HepG2 (cell line): Measurements from ENCODE around the gene PKN2. TPM values are rescaled to one million over a fixed set of nuclear protein-coding genes. Genes with fewer than 3 reads are reported as not detected.

Experiments
- SALL1 ChIP-seq: sonication (generic); formaldehyde crosslinking; IDR thresholded peaks from 2 replicates; pipeline ENCODE4 v1.8.0; 2022; ENCODE audit warnings: mild to moderate bottlenecking, missing genetic modification reagents
- SAP130 ChIP-seq: IDR thresholded peaks from 2 replicates; pipeline ENCODE4 v1.6.1; 2016; ENCODE audit warnings: low read depth
- SOX6 ChIP-seq, 2 experiments: fragments of 450-650 bp in 1 of 2; sonication (generic) in 1 of 2; formaldehyde crosslinking in 1 of 2; IDR thresholded peaks; 2 replicates each; pipeline versions ENCODE4 v1.4.0 to v1.6.1; 2017 to 2020; ENCODE audit warnings: antibody characterized with exemption in 1 of 2, mild to moderate bottlenecking in 1 of 2, missing genetic modification reagents in 1 of 2
- WIZ ChIP-seq: sonication (generic); formaldehyde crosslinking; IDR thresholded peaks from 2 replicates; pipeline ENCODE4 v1.5.1; 2020; ENCODE audit warnings: mild to moderate bottlenecking, missing genetic modification reagents
- ZNF598 ChIP-seq: sonication (generic); formaldehyde crosslinking; IDR thresholded peaks from 2 replicates; pipeline ENCODE4 v1.5.1; 2020; ENCODE audit warnings: mild to moderate bottlenecking, missing genetic modification reagents, borderline replicate concordance
- polyA plus RNA-seq, 8 experiments: library from polyadenylated mRNA; depleted of rRNA in 3 of 8; stranded (reverse) in 7 of 8; unstranded in 1 of 8; fragments of >200 nt; fragmentation: Illumina TruSeq in 4 of 8; extraction: Trizol in 4 of 8; gene quantifications; 2 replicates each; pipeline versions ENCODE4 v1.2.1 to v1.2.3, GENCODE V29; 2011 to 2016; ENCODE audit warnings: low read depth in 4 of 8, missing spikeins in 1 of 8, mixed read lengths in 1 of 8; ENCODE audit not compliant: insufficient read depth in 1 of 8
- total RNA-seq, 5 experiments: library from RNA; depleted of rRNA; stranded (reverse); fragments of >200 nt; fragmentation: Illumina TruSeq; extraction: Trizol; gene quantifications; 2 replicates each; pipeline ENCODE4 v1.2.3, GENCODE V29; 2016; ENCODE audit warnings: low read depth in 1 of 5
- TF ChIP-seq, protein P1 (sequence below), 2 experiments: sonication (generic) in 1 of 2; formaldehyde crosslinking in 1 of 2; IDR thresholded peaks; 2 replicates each; pipeline versions ENCODE4 v1.4.0 to v1.6.1; 2016 to 2020; ENCODE audit warnings: borderline replicate concordance in 1 of 2, low read depth in 1 of 2, mild to moderate bottlenecking in 1 of 2, missing genetic modification reagents in 1 of 2
- TF ChIP-seq, protein P2 (sequence below): sonication (generic); formaldehyde crosslinking; IDR thresholded peaks from 2 replicates; pipeline ENCODE4 v1.8.0; 2022; ENCODE audit warnings: missing genetic modification reagents, mild to moderate bottlenecking, moderate library complexity, borderline replicate concordance
- TF ChIP-seq, protein P3 (sequence below): sonication (generic); formaldehyde crosslinking; IDR thresholded peaks from 2 replicates; pipeline ENCODE4 v1.8.0; 2022; ENCODE audit warnings: missing genetic modification reagents, mild to moderate bottlenecking, inconsistent platforms, borderline replicate concordance
- TF ChIP-seq, protein P4 (sequence below): sonication (generic); formaldehyde crosslinking; IDR thresholded peaks from 2 replicates; pipeline ENCODE4 v1.4.0; 2020; ENCODE audit warnings: missing genetic modification reagents, borderline replicate concordance
- TF ChIP-seq, protein P5 (sequence below): sonication (generic); formaldehyde crosslinking; IDR thresholded peaks from 2 replicates; pipeline ENCODE4 v1.4.0; 2020; ENCODE audit warnings: mild to moderate bottlenecking, missing genetic modification reagents
- TF ChIP-seq, protein P6 (sequence below): sonication (generic); formaldehyde crosslinking; IDR thresholded peaks from 2 replicates; pipeline ENCODE4 v1.4.0; 2020; ENCODE audit warnings: mild to moderate bottlenecking, missing genetic modification reagents

Gene PKN2
- total and polyA plus RNA-seq, 2 of the 13 experiments (the other 11 are each of a cell fraction or from before 2014, with no cell fraction given) = 17.0 to 29.4 TPM

DNA sequence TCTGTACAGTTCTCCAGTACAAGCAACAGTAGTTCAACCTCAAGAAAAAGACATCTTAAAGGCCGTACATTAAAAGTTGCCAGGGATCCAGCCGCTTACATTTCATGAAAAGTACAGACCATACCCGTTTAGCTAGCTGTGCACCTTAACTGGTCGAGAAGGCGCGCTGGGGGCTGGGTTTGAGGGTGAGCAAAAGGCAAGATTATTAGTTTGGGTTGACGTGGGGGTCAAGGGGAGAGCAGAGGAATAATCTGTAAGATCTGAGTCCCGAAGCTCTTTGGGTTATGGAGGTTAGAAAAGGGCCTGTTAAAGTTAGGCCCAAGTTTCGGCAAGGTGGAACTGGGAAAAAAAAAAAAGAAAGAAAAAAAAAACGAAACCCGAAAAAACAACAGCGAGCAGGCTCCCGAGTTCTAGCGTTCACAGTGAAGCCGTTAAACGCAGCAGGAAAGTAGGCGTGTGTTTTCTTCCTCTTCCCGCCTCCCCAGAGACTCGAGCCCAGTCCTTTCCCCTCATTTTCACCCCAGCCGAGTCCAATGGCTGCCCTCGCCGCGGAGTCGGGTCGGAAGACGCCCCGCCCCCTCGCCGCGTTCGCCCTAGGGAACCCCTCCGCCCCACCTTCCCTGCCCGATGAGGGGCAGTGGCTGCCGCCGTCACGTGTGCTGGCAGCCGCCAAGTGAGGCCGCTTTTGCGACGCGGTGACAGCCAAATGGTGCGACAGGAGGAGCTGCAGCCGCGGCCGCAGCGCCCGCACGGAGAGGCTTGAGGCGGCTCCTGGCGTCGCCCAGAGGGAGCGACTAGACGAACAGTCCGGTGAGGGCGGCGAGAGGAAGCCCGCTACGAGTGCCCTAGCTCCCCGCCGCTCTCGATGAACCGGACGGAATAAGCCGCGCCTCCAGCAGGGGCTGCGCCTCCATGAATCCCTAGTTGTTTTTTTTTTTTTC lies at the start of gene PKN2 (continued):
- TF ChIP-seq, protein P1, sequence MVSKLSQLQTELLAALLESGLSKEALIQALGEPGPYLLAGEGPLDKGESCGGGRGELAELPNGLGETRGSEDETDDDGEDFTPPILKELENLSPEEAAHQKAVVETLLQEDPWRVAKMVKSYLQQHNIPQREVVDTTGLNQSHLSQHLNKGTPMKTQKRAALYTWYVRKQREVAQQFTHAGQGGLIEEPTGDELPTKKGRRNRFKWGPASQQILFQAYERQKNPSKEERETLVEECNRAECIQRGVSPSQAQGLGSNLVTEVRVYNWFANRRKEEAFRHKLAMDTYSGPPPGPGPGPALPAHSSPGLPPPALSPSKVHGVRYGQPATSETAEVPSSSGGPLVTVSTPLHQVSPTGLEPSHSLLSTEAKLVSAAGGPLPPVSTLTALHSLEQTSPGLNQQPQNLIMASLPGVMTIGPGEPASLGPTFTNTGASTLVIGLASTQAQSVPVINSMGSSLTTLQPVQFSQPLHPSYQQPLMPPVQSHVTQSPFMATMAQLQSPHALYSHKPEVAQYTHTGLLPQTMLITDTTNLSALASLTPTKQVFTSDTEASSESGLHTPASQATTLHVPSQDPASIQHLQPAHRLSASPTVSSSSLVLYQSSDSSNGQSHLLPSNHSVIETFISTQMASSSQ (IDR thresholded peaks at IDR 0.05; ENCODE audit: low read depth) = no peak
- TF ChIP-seq, protein P1 (CRISPR knock-in tag; IDR thresholded peaks at IDR 0.05; ENCODE audit: borderline replicate concordance) = no peak; the same call in 1 of the 2 replicates
- TF ChIP-seq, protein P2, sequence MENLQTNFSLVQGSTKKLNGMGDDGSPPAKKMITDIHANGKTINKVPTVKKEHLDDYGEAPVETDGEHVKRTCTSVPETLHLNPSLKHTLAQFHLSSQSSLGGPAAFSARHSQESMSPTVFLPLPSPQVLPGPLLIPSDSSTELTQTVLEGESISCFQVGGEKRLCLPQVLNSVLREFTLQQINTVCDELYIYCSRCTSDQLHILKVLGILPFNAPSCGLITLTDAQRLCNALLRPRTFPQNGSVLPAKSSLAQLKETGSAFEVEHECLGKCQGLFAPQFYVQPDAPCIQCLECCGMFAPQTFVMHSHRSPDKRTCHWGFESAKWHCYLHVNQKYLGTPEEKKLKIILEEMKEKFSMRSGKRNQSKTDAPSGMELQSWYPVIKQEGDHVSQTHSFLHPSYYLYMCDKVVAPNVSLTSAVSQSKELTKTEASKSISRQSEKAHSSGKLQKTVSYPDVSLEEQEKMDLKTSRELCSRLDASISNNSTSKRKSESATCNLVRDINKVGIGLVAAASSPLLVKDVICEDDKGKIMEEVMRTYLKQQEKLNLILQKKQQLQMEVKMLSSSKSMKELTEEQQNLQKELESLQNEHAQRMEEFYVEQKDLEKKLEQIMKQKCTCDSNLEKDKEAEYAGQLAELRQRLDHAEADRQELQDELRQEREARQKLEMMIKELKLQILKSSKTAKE (CRISPR knock-in tag) = peak; percentile 55
- TF ChIP-seq ZNF598 (CRISPR knock-in tag) = no peak; the same call in 1 of the 2 replicates
- TF ChIP-seq SOX6 (IDR thresholded peaks at IDR 0.05) = no peak
- peak; percentile 61; the same call in 1 of the 2 replicates for TF ChIP-seq SOX6 (CRISPR knock-in tag; IDR thresholded peaks at IDR 0.05)
- TF ChIP-seq, protein P3, sequence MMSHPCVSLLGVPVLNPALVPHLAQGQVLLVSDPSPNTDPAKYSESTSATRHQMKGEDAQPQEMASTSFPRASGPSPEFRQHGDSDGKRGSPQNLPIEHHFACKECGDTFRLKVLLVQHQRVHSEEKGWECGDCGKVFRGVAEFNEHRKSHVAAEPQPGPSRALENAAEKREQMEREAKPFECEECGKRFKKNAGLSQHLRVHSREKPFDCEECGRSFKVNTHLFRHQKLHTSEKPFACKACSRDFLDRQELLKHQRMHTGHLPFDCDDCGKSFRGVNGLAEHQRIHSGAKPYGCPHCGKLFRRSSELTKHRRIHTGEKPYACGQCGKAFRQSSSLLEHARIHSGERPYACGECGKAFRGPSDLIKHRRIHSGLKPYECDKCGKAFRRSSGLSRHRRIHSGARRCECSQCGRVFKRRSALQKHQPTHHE = peak; percentile 7; the same call in 1 of the 2 replicates
- 0 out of 2 replicates have a peak, but pooled peaks have one; percentile 22 for TF ChIP-seq WIZ (CRISPR knock-in tag)
- TF ChIP-seq SAP130 (CRISPR knock-in tag) = peak; percentile 96
- TF ChIP-seq, protein P4, sequence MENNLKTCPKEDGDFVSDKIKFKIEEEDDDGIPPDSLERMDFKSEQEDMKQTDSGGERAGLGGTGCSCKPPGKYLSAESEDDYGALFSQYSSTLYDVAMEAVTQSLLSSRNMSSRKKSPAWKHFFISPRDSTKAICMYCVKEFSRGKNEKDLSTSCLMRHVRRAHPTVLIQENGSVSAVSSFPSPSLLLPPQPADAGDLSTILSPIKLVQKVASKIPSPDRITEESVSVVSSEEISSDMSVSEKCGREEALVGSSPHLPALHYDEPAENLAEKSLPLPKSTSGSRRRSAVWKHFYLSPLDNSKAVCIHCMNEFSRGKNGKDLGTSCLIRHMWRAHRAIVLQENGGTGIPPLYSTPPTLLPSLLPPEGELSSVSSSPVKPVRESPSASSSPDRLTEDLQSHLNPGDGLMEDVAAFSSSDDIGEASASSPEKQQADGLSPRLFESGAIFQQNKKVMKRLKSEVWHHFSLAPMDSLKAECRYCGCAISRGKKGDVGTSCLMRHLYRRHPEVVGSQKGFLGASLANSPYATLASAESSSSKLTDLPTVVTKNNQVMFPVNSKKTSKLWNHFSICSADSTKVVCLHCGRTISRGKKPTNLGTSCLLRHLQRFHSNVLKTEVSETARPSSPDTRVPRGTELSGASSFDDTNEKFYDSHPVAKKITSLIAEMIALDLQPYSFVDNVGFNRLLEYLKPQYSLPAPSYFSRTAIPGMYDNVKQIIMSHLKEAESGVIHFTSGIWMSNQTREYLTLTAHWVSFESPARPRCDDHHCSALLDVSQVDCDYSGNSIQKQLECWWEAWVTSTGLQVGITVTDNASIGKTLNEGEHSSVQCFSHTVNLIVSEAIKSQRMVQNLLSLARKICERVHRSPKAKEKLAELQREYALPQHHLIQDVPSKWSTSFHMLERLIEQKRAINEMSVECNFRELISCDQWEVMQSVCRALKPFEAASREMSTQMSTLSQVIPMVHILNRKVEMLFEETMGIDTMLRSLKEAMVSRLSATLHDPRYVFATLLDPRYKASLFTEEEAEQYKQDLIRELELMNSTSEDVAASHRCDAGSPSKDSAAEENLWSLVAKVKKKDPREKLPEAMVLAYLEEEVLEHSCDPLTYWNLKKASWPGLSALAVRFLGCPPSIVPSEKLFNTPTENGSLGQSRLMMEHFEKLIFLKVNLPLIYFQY (CRISPR knock-in tag) = no peak
- TF ChIP-seq, protein P5, sequence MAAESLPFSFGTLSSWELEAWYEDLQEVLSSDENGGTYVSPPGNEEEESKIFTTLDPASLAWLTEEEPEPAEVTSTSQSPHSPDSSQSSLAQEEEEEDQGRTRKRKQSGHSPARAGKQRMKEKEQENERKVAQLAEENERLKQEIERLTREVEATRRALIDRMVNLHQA (CRISPR knock-in tag) = no peak
- TF ChIP-seq SALL1 (CRISPR knock-in tag) = peak; percentile 86
- TF ChIP-seq, protein P6, sequence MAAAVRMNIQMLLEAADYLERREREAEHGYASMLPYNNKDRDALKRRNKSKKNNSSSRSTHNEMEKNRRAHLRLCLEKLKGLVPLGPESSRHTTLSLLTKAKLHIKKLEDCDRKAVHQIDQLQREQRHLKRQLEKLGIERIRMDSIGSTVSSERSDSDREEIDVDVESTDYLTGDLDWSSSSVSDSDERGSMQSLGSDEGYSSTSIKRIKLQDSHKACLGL (CRISPR knock-in tag) = peak; percentile 77; the same call in 1 of the 2 replicates
